Stomach (tissue), 9 donors: ENCODE data around the gene THADA. TPM values are rescaled to one million over a fixed set of nuclear protein-coding genes. Genes with fewer than 3 reads are reported as not detected.

Source experiments
- DNase-seq, 2 donors: peaks; one replicate each; pipeline versions ENCODE4 v3.0.0 to v3.0.0-alpha.2; 2013 to 2019
- H3K27ac ChIP-seq, 5 donors: fragments of 200-600 bp in 4 of 5; sonication (generic) in 4 of 5; one replicate each; pipeline ENCODE4 v1.5.1; 2013 to 2019; ENCODE audit warnings: mild to moderate bottlenecking in 1 of 5, moderate library complexity in 1 of 5
- H3K27me3 ChIP-seq, 3 donors: fragments of 200-600 bp; sonication (generic); one replicate each; pipeline ENCODE4 v1.5.1; 2017 to 2019; ENCODE audit warnings: mixed run types in 1 of 3
- H3K36me3 ChIP-seq, 4 donors: fragments of 200-600 bp; sonication (generic); 1 replicate in 3 of 4; 2 replicates in 1 of 4; pipeline ENCODE4 v1.5.1; 2016 to 2019
- H3K4me1 ChIP-seq, 4 donors: fragments of 200-600 bp; sonication (generic); one replicate each; pipeline ENCODE4 v1.5.1; 2016 to 2019
- H3K4me3 ChIP-seq, 4 donors: fragments of 200-600 bp; sonication (generic) in 3 of 4; one replicate each; pipeline ENCODE4 v1.5.1; 2016 to 2019; ENCODE audit warnings: mild to moderate bottlenecking in 1 of 4
- H3K9me3 ChIP-seq, 4 donors: fragments of 200-600 bp; sonication (generic); one replicate each; pipeline ENCODE4 v1.5.1; 2016 to 2019
- CTCF ChIP-seq, 7 experiments: fragments of 450-650 bp in 4 of 7; fragments of 200-600 bp in 3 of 7; sonication (generic) in 3 of 7; IDR thresholded peaks; one replicate each; pipeline ENCODE4 v1.5.1; 2016 to 2019; ENCODE audit warnings: antibody characterized with exemption in 7 of 7, control low read depth in 2 of 7, mild to moderate bottlenecking in 1 of 7
- EP300 ChIP-seq: sonication (generic); formaldehyde crosslinking; IDR thresholded peaks from one replicate; pipeline ENCODE4 v1.6.1; 2017; ENCODE audit warnings: antibody characterized with exemption
- POLR2A ChIP-seq, 4 donors: fragments of 450-650 bp; IDR thresholded peaks; one replicate each; pipeline ENCODE4 v1.6.1; 2016; ENCODE audit warnings: antibody characterized with exemption in 4 of 4, control low read depth in 2 of 4, mild to moderate bottlenecking in 1 of 4, moderate library complexity in 1 of 4
- POLR2AphosphoS5 ChIP-seq, 3 donors: sonication (generic); formaldehyde crosslinking; IDR thresholded peaks; one replicate each; pipeline ENCODE4 v1.6.1; 2016; ENCODE audit warnings: antibody characterized with exemption in 3 of 3
- WGBS, 5 donors: extraction: QIAGEN DNeasy Blood & Tissue Kit in 3 of 5; methylation state at CpG; one replicate each; pipeline versions ENCODE4 v1.1.5 to v1.1.7; 2013 to 2018; 5-methylcytosine and 5-hydroxymethylcytosine counted together
- intact Hi-C: fragments of 100-400 bp; cut with DNase I; formaldehyde crosslinking; loops from one replicate; pipeline ENCODE4 v1.15.1; 2023; ENCODE audit warnings: low total_unique reads
- polyA plus RNA-seq, 3 donors: library from polyadenylated mRNA; stranded (reverse); fragments of 200-250 nt; gene quantifications; one replicate each; pipeline ENCODE4 v1.2.3, GENCODE V29; 2013
- total RNA-seq, 5 donors: library from RNA; depleted of rRNA; stranded (reverse); fragments of >200 nt; gene quantifications; one replicate each; pipeline versions ENCODE4 v1.1.0 to v1.2.3, GENCODE V29; 2014 to 2016
- donor health status: healthy with polysubstance abuse.
- donor health status: Bipolar disorder and iron deficiency.
- donor health status: healthy.

Gene THADA
- total and polyA plus RNA-seq, 8 donors, result 8.0 to 109 (median 31.9) TPM

GRCh38 chr2:43327119-43327518 lies 268.7 kb downstream of the THADA start:
- WGBS, 5 donors, result 65 to 78% (median 77%) methylated on average over 1 of the region's 1 CpG
- Histone ChIP-seq H3K27me3 (no peaks in the 10 kb centered on the region), H3K4me1 (peaks cover 0 to 50% (median 25%) of the 10 kb centered on the region in 4 donors), H3K27ac (peak overlapping the region in 1 of 5 donors; percentile 67), H3K9me3 (no peaks in the 10 kb centered on the region), H3K36me3 (no peaks in the 10 kb centered on the region), H3K4me3 (no peak overlapping the region)
- DNase-seq, result no peak
- intact Hi-C loops, result no loop called here
- TF ChIP-seq EP300 (no peak), CTCF (IDR thresholded peaks at IDR 0.05) (no peak), POLR2A (IDR thresholded peaks at IDR 0.05) (no peak), POLR2AphosphoS5 (IDR thresholded peaks at IDR 0.05) (no peak)

GRCh38 chr2:43326101-43326825 lies 269.6 kb downstream of the THADA start:
- no peak for DNase-seq
- 82 to 96% (median 92%) methylated on average over 2 of the region's 2 CpGs for WGBS, 5 donors
- Histone ChIP-seq H3K4me3 (no peak overlapping the region), H3K27ac (peak overlapping the region in 3 of 5 donors; percentile 5 to 67 (median 66)), H3K27me3 (no peaks in the 10 kb centered on the region), H3K9me3 (no peaks in the 10 kb centered on the region), H3K4me1 (peaks cover 0 to 42% (median 20%) of the 10 kb centered on the region in 4 donors), H3K36me3 (peaks cover 0 to 3% (median 0%) of the 10 kb centered on the region in 4 donors)
- TF ChIP-seq EP300, result no peak
- no peak for TF ChIP-seq CTCF (IDR thresholded peaks at IDR 0.05)
- no peak for TF ChIP-seq POLR2AphosphoS5 (IDR thresholded peaks at IDR 0.05)
- TF ChIP-seq POLR2A (IDR thresholded peaks at IDR 0.05), result no peak
- intact Hi-C loops, result no loop called here

GRCh38 chr2:43325107-43325811 lies 270.6 kb downstream of the THADA start:
- peak overlapping the region in 4 of 5 donors; percentile 47 to 79 (median 66) for H3K27ac ChIP-seq
- intact Hi-C loops, result no loop called here
- no peak overlapping the region for H3K4me3 ChIP-seq
- H3K9me3 ChIP-seq, result no peaks in the 10 kb centered on the region
- 56 to 80% (median 59%) methylated on average over 2 of the region's 2 CpGs for WGBS, 5 donors
- TF ChIP-seq EP300 (no peak), CTCF (IDR thresholded peaks at IDR 0.05) (no peak), POLR2AphosphoS5 (IDR thresholded peaks at IDR 0.05) (no peak), POLR2A (IDR thresholded peaks at IDR 0.05) (no peak)
- peaks cover 0 to 8% (median 2%) of the 10 kb centered on the region in 4 donors for H3K36me3 ChIP-seq
- H3K27me3 ChIP-seq, result no peaks in the 10 kb centered on the region
- peaks cover 0 to 35% (median 17%) of the 10 kb centered on the region in 4 donors for H3K4me1 ChIP-seq
- DNase-seq, result no peak

- no peak for TF ChIP-seq POLR2A (IDR thresholded peaks at IDR 0.05)
- TF ChIP-seq EP300, result no peak
- no peak for TF ChIP-seq CTCF (IDR thresholded peaks at IDR 0.05)
- intact Hi-C loops, result no loop called here
- Histone ChIP-seq H3K27me3 (no peaks in the 10 kb centered on the region), H3K27ac (peak overlapping the region in 4 of 5 donors; percentile 47 to 79 (median 66)), H3K9me3 (no peaks in the 10 kb centered on the region), H3K4me1 (peaks cover 0 to 36% (median 13%) of the 10 kb centered on the region in 4 donors), H3K4me3 (no peak overlapping the region), H3K36me3 (peaks cover 0 to 11% (median 8%) of the 10 kb centered on the region in 4 donors)
- DNase-seq, result peak in 1 of 2 donors; percentile 86
- WGBS, 5 donors, result 58 to 86% (median 71%) methylated on average over 8 of the region's 8 CpGs
These were observed 271.4 kb downstream of the THADA start for GRCh38 chr2:43324259-43325106.
